Stimulated activated CD4-positive, alpha-beta T cell treated with anti-CD3 and anti-CD28 coated beads, Interleukin-1b, Interleukin-23, amount 100 ng/mL, for 4 hours (primary cell): ENCODE results near the gene CPZ.

Source experiments
- DNase-seq, 2 donors: peaks; one replicate each; pipeline ENCODE4 v3.0.0-alpha.2; 2020; ENCODE audit warnings: low read depth in 2 of 2

CPZ gene

GRCh38 chr4:8581094-8581861 lies 11.3 kb upstream of the CPZ start:
- no peak for DNase-seq

DNA sequence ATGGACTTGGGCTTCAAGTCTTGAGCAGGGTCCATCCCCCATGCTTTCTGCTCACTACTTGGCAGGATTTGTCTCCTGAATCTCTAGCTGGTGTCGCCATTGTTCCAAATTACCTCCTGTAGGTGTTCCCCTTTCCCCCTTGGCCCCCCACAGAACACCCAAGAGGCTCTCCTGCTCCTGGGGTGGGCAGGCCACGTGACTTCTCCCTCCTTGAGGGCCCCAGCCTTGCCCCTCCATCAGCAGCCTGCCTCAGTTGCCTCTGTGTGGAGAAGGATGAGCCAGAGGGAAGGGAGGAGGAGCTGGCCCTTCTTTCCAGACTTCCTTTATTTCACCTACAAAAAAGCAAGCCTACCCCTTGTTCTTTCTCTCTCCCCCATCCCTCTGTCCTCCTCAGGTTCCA lies 10.5 kb upstream of the CPZ start:
- no peak for DNase-seq

DNA sequence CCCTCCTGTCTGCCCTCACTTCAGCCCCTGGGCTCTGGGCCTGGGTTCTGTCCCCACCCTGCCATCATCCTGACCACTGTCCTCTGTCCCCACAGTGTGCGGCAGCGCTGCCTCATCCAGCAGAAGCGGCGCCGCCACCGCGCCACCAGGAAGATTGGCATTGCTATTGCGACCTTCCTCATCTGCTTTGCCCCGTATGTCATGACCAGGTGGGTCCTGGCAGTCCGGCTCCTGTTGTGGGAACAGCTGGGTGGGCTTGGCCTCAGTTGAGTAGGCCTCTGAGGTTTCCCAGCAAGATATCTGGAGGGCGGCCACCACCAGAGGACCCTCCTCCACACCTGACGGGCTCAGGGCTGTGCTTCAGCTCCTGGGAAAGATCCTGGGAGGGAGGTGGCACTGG lies 10.1 kb upstream of the CPZ start:
- no peak for DNase-seq

DNA sequence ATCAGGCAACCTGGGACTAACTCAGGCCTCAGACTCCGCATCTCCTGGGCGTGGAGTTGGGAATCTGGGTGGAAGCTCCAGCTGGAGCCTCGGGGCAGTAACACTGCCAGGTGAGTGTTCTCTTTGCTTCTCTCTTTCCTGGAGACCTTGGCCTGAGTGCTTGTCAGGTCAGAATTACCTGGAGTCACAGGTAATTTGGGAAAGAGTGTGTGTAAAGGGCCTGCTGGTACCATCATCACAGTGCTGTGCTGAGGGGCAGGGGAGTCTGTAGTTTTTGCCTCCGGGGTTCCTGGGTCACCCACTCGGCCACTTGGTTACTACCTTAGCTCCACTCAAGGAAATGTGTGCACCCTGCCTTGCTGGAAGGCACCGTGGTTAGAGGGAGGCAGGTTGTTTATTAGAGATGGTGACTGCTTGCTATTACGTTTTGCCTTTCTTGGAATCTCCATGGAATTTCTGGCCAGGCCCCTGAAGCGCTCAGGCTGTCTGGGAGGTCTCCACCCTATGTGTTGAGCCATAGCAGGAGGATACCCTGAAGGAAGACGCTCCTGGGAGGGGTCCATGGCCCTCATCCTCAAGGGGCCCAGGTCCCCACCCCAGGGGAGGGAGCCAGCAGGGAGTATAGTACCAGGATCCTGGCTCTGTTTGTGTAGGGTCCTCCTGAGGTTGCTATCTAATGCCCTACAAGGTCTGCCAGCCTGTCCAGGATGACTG lies 9.5 kb upstream of the CPZ start:
- DNase-seq = no peak

GRCh38 chr4:8583655-8584025 lies 8.9 kb upstream of the CPZ start:
- no peak for DNase-seq

- DNase-seq = no peak
Measured at GRCh38 chr4:8585186-8585585, 7.4 kb upstream of the CPZ start.

GRCh38 chr4:8585721-8586212 lies 6.8 kb upstream of the CPZ start:
- no peak for DNase-seq

- no peak for DNase-seq
Measured at GRCh38 chr4:8586246-8586645, 6.3 kb upstream of the CPZ start.

- no peak for DNase-seq
Measured at GRCh38 chr4:8586671-8587468, 5.7 kb upstream of the CPZ start.

- no peak for DNase-seq
Measured at GRCh38 chr4:8587469-8588195, 4.9 kb upstream of the CPZ start.

GRCh38 chr4:8588196-8588470 lies 4.4 kb upstream of the CPZ start:
- no peak for DNase-seq

DNA sequence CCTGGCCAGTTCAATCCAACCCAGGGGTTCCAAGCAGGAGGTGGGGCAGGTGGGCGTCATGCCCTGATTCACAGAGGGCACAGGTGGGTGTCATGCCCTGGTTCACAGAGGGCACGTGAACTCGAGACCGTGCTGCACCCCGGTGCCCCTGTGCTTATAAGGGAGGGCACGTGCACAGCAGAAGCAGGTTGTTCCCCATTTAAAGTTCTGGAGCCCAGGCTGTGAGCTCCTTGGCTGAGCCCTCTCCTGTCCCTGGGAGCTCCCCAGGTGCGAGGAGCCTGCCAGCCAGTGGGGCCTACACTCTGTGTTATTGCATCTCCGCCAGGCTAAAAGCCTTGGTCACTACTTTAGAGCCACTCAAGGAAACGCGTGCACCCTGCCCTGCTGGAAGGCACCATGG lies 3.2 kb upstream of the CPZ start:
- no peak for DNase-seq

DNA sequence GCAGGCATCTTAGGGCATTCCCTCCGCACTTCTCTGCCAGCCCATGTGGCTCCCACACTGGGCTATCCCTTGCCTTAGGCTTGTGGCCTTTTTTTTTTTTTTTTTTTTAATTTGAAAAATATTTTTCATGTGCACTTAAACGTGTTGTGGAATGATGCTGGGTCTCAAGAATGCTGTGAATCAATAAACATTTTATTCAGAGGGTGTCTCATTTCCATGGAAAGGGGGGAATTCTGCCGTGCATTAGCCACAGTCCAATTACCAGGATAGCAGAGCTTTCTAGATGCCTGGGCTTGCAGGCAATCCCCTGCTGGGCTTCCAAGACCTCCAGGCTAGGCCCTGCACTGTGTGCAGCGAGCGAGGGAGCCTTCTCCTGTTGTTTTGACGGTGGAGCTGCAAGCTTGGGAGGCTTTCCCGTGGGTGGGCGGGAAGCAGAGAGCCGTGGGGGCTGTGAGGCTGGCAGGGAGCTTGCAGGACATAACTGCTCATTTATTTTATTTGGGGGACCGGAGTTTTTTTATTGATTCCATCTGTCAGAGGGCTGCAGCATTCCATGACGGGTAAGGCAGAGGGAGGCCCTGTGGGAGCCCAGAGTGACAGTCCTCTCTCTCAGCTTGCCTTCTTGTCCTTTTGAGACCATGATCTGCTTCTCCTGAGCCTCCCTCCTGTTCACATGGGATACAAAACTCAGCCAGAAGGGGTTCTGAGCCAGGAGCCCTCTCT lies 2.6 kb upstream of the CPZ start:
- no peak for DNase-seq

DNA sequence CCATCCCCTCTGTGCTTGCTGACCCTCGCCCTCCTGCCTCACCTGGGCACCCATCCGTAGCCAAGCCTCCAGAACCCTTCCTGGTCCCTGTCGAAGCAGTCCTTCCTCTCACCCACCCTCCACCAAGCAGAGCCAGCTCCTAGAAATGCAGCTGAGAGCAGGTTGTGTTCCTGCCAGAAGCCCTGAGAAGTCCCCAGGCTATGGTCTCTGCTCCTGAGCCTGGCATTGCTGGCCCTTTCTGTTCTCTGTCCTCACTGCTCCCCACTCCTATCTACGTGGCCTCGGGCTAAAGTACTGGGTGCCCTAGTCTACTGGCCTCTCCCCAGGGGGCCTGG lies 2.1 kb upstream of the CPZ start:
- no peak for DNase-seq

DNA sequence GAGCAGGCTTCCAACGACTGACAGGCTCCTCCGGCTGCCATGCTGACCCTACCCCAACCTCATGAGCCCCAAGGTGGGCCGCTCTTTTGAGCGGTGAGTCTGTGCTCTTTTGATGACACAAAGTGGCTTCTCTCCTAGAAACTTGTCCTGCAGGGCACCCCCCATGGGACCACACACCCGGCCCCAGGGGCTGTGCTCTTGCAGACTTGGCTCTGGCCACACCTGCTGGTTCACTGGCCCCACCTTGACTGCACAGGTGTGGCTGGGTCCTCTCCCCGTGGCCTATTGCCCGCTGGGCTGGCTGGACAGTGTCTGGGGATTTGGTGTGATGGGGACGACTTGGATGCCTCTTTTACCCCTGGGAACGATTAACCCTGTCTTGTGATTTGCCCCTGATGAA lies 1.5 kb upstream of the CPZ start:
- DNase-seq = no peak

GRCh38 chr4:8591626-8592365 lies 769 bp upstream of the CPZ start:
- no peak for DNase-seq

DNA sequence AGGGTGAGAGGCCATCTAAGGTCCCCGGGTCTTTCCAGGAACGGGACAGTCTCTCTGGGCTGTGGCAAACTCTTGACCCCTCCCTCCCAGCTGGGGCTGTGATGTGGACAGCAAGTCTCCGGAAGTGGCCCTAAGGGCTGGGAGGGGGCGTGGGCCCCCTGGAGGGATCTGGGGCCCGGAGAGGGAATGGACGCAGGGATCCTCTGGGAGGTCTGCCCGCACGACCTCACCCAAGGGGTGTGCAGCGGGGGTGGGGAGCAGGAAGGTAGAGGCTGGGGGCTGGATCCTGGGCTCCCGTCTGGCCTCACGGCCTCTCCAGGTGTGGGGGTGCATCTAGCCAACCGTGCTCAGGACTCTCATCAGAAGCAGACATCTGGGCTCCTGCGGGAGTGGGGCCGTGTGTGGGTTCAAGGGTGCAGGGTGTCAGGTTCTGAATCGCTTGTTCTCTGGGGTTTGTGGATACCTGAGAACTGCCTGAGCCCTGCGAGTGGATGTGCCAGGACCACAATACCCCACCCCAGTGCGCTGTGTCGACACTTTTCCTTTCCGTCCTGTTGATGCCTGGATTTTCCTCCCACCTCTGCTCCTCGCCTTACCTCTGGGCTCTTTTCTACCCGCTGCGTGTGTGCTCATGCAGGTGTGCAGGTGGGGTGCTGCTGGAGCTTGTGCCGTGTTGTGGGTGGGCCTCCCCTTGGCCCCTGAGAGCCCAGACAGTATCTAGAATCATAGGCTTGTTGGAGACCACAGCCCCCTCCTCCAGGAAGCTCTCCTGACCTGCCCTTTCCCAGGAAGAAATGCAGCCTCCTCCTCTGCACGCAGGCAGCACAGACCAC lies 915 bp downstream of the CPZ start:
- no peak for DNase-seq

DNA sequence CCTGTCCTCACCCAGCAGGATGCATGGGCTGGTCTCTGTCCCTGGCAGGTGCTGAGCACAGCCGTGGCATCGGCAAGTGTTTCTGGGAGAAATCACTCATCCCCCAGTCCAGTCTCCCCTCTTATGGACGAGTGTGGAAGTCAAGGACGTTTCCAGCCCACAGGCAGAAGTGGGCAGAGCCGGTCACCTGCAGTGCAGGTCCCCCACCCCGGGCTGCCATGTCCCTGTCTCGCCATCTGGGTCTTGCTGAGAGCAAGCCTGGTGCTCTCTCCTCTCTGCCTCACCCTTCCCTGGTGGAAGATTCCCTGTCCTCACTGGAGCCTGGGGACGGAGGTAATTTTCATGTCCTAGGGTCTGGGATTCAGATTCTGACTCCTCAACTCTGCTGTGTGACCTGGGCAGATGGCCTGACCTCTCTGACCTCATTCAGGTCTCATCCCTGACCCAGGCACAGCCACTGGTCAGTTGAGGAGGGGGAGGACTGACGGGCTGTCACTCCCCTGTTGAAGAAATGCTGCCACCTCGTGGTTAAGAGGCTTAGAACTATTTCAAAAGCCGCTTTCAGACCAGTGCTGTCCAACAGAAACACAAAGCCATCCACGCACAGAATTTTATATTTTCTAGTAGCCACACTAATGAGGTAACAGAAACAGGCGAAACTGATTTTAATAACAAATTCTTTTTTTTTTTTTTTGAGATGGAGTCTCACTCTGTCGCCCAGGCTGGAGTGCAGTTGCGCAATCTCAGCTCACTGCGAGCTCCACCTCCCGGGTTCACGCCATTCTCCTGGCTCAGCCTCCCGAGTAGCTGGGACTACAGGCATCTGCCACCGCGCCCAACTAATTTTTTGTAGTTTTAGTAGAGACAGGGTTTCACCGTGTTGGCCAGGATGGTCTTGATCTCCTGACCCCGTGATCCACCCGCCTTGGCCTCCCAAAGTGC lies 1.8 kb downstream of the CPZ start:
- DNase-seq = no peak
